Right ventricle myocardium superior (tissue), 1 donor: ENCODE results near the gene SF3A1. TPM values are rescaled to one million over a fixed set of nuclear protein-coding genes. Genes with fewer than 3 reads are reported as not detected.
"Not testable (repeated sequence)": the region's sequence is repeated elsewhere in the genome, so short reads cannot be mapped to it uniquely, and the experiment has no call there.

ENCODE experiments used
- ATAC-seq: fragments of 200-7000 bp; cut with Tn5 transposase; one replicate; pipeline ENCODE4 v1.9.1; 2020; ENCODE audit warnings: mild to moderate bottlenecking; ENCODE audit not compliant: poor library complexity
- DNase-seq: peaks from one replicate; pipeline ENCODE4 v3.0.0-alpha.2; 2020
- intact Hi-C: fragments of 100-400 bp; cut with DNase I; formaldehyde crosslinking; loops from one replicate; pipeline ENCODE4 v1.11.2; 2022
- total RNA-seq: library from RNA; stranded (reverse); fragmentation: NEBNext Ultra II Directional; extraction: Animal tissue kit (Norgen Biotek cat#: 25700); gene quantifications from one replicate; pipeline ENCODE4 v1.2.1, GENCODE V29; 2021
- donor health status: DM: no; HTN: yes; CAD: no; lungs with severe emphysema.

The SF3A1 gene
- total RNA-seq, 1 donor from 2014 or later: 87.7 TPM

DNA sequence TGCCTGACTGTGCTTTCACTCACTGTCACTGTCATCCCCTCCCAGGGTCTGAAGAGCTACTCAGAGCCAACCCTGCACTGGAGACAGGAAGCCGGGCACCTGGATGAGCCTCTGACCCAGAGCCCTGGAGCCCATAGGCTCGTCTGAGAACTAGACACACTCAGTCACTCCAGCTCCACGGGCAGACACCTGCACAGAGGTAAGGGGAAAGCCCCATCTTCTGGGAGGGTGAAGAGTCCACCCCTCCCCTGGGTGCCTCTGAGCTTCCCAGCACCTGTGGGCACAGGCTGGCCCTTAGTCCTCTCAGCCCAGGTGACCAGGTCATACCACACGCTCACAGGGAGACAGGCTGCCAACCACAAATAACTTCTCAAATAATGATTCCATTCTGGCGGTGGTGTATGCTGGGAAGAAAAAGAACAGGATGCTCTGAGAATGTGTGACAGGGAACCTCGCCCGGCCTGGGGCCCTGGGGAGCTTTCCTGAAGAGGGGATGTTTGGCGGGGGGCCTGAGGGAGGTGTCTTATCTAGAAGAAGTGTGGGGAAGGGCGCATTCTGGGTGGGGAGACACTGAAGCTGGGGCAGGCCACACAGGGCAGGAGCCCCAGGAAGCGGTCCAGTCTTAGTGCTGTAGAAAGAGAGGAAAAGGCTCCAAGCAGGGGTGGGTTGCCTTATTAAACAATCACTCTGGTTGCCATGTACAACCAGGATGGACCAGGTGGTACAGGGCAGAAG lies 5.4 kb upstream of the SF3A1 start:
- no peak for ATAC-seq
- intact Hi-C loops: no loop called here
- DNase-seq: no peak

DNA sequence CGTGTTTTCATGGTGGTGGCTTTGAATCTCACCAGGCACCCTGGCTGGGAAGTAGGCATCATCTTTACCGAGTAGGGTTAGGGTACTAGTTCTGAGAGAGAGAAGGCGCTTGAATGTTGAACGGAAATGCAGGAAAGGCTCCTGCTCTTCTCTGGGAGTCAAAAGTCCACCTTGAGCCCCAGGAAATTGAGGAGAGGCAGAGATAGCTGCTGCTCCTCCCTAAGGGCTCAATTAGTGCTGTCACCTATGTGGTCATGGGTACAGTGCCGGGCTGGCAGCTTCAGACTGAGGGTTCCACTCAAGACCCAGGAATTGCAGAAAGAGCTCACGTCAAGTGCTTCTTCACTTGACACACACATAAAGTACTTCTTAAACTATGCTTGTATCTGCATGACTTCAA lies 1.8 kb upstream of the SF3A1 start:
- ATAC-seq (no peak), DNase-seq (no peak)
- intact Hi-C loops: no loop called here

DNA sequence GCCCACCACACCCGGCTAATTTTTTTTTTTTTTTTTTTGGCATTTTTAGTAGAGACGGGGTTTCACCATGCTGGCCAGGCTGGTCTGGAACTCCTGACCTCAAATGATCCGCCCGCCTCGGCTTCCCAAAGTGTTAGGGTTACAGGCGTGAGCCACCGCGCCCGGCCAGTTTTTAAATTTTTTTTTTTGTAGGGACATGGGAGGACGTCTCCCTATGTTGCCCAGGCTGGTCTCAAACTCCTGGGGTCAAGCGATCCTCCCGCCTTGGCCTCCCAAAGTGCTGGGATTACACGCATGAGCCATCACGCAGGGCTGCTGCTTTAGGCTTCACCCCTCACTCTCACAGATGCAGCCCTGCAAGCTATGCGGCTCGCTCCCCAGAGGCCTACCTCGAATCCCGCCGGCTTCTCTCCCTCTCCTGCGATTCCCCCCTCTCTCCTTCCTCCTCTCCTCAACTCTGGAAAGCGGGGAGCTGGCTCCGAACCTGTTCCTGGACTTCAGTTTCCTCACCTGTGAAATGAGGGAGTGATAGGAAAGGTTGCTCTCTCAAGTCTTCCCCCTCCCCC lies 1.0 kb upstream of the SF3A1 start:
- ATAC-seq (no peak), DNase-seq (no peak)
- intact Hi-C loops: no loop called here

DNA sequence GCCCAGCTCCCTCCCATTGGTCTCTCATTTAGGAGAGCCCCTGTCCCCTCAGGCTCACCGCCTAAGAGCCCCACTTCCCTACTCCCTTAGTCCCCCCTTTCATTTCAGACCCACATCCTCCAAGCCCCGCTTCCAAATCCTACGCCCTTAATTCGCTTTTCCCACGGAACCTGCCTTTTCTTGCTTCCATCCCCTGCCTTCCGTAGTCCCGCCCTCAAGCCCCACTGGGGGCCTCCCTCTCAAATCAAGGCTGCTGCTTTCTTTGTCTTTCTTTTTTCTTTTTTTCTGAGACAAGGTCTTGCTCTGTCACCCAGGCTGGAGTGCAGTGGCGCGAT lies 509 bp upstream of the SF3A1 start:
- intact Hi-C loops: no loop called here
- no peak for DNase-seq
- peak; percentile 2 for ATAC-seq

DNA sequence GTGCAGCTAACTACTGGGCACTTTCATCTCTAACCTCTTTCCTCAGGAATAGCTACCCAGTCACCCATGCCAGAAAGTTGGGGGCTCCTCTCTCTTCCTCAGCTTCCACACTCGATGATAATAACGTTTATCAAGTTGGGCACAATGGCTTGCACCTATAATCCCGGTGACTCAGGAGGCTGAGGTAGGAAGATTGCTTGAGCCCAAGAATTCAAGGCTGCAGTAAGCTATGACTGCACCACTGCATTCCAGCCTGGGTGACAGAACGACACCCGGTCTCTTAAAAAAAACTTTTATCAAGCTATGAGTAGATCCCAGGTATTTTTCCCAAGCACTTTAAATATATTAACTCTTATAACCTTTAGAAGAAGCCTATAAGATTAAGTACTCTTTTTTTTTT lies 2.0 kb downstream of the SF3A1 start:
- no peak for ATAC-seq
- intact Hi-C loops: no loop called here
- no peak for DNase-seq

DNA sequence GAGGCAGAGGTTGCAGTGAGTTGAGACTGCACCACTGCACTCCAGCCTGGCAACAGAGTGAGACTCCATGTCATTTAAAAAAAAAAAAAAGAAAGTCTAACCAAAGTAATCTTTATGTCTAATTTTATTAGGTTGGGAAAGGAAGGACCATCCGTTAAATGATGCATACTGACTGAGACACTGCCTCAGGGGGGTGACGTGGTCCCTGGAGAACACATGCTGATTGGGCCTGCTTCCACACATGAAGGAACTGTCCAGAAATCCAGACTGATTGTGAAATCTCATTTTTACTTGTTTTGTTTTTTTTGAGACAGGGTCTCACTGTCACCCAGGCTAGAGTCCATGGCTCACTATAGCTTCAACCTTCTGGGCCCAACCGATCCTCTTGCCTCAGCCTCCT lies 5.5 kb downstream of the SF3A1 start:
- intact Hi-C loops: no loop called here
- DNase-seq: no peak
- ATAC-seq: no peak

DNA sequence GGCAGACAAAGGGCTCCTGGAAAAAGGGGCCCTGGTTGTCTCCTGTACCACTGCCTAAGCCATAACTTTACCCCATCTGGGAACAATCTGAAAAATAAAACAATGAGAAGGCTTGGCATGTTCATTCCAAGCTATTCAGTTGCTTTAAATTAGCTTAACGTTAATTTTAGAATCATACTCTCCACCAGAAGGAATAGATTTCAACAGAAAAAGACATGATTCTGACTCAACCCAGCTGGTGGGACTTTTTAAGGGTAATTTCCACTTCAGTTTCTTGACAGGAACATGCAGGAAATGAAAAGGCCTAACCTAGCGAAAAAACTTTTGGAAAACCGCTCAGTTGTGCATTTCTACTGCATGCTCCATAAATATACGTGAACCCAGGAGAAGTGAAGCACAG lies 7.9 kb downstream of the SF3A1 start:
- DNase-seq (no peak), ATAC-seq (no peak)
- intact Hi-C loops: no loop called here

DNA sequence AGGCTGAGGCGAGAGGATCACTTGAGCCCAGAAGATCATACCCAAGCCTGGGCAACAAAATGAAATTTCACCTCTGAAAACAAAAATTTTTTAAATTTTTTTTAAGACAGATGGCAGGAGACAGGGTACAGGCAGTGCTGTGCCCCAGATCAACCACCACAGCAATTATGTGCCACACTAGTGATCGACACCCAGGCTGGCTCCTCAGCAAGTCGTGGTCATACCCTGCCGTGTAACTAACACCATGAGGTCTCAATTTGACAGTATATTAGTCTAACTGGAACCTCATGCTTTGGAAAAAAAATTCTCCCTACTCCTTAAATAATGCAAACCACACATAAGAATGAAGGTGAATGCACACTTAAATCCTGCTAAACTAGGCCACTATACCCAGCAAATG lies 8.3 kb downstream of the SF3A1 start:
- no peak for DNase-seq
- intact Hi-C loops: no loop called here
- ATAC-seq: no peak

DNA sequence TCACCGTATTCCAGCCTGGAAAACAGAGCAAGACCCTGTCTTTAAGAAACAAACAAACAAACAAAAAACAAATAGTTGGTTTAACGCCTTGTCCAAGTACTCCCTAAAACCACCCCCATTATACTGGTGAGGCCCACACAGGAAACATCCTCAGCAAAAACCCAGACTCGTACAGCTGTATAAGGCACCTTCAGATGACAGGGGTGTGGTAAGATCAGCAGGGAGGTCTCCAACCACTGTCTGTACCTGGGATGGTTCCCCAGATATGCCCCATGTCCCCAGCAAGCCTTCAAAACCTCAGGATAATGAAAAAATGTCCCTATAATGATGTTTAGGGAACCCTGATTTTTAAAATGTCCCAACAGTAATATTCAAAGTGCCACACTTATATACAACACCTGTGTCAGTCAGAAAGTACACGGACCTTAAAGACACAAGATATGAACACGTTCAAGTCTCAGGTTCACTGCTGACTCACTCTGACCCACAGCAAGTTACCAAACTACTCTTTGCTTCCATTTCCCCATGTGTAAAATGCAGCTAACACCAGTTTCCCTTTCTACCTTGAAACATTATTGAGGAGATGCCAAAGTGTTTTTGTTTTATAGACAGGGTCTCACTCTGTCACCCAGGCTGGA lies 9.3 kb downstream of the SF3A1 start:
- ATAC-seq: no peak
- intact Hi-C loops: no loop called here

DNA sequence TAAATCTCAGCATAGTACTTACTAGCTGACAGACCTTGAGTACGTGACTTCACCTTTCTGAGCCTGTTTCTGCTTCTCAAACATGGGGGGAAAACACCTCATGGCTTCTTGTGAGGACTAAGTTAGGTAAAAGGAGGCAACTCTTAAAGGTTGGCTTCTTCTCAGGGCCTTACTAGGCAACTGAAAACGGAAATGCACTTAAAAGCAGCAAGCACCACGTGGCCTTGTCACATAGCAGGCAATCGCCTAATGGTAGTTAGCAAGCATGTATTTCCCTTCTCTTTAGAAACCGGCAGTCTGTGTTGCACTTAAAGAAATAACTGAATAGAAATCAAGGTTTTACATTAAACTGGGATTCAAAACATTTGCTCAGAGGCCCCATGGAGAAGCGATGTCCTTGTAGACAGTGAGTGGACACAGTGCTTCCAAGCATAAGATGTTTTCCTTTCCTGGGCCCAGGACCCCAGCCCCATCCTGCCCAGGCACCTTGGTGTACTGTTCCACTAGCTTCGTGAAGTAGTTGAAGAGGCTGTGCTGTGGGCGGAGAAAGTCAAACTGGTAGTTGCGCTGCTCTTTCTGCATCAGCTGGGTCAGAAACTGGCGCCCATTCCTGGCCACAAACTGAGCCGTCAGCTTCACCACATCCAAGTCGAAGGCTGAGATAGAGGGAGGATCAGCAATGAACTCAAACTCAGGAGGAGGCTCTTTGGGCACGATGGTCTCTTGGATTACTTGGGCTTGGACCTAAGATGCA lies 12.1 kb downstream of the SF3A1 start:
- intact Hi-C loops: no loop called here
- no peak for DNase-seq
- no peak for ATAC-seq

More for the DNA sequence above, 9.3 kb downstream of the SF3A1 start:
- DNase-seq: no peak

DNA sequence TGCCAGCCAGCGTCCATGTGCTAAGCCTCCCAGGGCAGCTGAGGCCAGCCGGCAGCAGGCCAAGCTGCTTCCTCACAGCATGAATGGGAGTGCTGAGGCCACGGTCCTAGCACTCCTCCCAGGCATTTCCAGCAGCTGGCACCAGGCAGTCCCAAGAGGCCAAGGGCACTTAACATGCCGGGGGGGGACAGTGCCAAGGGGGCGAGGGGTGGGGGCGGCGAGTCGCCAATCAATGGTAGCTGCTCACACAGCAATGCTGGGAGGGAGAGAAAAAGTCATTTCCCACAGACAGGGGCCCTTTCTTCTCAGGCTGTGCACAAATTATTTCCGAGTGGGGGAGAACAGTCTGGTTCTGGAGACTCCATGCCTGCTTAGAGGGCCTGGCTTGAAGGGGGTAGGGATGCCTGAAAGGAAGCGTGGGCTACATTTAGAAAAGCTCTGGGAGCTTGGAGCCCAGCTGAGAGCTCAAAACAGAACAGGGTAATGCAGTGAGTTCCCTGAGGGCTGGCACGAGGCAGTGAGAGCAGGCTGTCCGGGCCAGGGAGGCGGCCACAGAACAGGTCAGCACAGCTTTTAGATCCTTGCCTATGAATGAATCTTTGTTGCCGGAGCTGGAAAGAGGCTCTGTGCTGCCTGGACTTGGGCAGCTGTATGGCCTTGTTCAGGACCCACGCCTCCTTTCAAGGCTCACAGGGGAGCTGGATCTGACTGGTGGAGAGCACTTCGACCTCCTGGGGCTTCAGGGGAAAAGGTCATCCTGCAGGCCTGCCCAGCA lies 15.6 kb downstream of the SF3A1 start:
- DNase-seq (peak; percentile 90), ATAC-seq (peak; percentile 90)
- intact Hi-C loops: no loop called here

DNA sequence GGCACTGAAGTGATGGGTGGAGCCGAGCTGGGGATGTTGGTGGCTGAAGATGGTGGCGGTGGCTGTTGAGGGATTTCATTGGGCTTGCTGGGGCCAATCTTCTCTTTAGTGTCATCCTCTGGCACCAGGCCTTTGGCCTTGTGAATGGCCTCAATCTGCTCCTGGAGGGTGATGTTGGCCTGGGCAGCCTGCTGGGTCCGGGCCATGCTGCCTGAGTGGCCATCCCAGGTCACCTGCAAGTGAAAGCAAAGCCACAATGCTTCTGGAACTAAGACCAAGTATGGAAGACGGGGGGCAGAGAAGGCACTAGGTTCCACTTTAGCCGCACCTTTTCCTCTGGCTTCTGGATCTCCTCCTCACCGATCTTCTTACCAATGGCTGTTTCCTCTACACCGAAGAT lies 17.9 kb downstream of the SF3A1 start:
- intact Hi-C loops: no loop called here
- ATAC-seq: no peak

DNA sequence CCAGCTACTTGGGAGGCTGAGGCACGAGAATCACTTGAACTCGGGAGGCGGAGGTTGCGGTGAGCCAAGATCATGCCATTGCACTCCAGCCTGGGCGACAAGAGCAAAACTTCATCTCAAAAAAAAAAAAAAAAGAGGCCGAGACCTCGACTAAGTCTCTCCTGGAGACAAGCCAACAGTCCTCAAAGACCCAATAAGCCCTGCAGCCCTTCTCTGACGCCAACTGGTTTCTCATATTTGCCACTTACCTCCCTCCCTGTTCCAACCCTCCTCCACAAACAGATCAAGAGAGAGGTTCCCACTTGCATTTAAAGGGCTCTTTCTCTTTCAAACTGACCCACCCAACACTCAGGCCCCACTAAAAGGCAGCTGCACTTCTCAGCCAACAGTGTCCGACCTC lies 18.4 kb downstream of the SF3A1 start:
- ATAC-seq, intact Hi-C loops, DNase-seq: not testable (repeated sequence)

More for the DNA sequence above, 17.9 kb downstream of the SF3A1 start:
- no peak for DNase-seq

DNA sequence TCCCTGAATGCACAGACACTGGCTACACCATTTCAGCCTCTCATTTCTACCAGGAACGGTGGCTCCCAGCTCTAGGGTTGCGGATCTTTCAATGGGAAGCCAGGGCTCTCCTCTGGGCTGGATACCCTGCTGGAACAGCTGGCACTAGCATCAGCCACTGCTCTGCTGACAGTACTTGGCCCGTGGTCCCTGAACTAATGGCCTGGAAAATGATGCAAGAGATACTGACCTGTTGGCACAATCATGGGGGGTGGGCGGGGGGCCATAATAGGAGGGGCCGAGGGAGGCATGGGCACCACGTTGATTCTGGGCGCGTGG lies 19.3 kb downstream of the SF3A1 start:
- DNase-seq: no peak
- ATAC-seq: peak; percentile 9
- intact Hi-C loops: no loop called here

DNA sequence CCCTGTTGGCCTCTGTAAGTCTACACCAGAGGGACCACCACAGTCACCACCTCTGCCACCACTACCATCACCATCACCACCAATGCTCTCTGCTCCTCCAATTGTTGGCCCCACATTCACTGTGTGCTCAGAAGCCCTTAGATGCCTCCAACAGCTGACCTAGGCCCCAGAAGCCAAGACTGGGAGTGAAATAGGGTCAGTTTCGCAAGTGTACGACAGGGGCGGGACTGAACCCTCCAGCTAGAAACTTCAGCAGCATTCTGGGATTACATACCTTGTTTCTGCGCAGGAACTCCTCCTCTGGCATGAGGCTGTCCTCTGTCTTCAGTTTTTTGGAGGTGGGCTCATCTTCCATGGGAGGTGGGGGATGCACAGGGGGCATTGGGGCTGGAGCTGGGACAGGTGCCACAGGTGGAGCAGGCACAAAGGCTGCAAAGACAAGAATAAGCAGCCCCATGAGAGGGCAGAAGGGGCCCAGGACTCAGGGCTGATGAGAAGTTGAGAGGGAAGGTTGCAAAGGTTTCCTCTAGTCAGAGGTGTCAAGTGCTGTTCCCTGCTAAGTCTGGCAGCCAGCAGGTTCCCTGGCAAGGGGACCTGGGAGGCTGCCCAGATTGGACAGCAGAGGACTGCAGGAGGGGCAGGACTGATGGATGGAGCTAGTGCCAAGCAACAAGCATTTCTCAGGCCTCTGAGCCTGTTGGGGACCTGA lies 19.8 kb downstream of the SF3A1 start:
- ATAC-seq (peak; percentile 83), DNase-seq (peak; percentile 77)
- intact Hi-C loops: no loop called here

DNA sequence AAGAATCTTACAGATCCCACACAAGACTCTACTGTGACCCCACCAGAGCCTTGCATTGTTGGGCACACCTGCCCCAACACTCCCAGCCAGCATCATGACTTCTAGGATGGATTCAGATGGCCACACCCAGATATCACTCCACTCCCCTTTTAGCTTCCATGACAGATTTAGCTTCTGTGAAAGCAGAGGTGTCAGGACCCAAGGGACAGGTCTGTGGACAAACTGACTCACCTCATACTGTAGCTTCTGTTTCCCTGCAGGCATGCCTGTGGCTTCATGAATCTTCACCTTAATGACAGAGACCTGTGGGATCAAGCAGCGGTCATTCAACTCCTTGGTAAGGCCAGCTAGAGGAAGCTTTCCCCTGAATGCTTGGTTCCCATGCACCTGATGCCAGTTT lies 21.5 kb downstream of the SF3A1 start:
- intact Hi-C loops: no loop called here
- no peak for ATAC-seq
- no peak for DNase-seq

DNA sequence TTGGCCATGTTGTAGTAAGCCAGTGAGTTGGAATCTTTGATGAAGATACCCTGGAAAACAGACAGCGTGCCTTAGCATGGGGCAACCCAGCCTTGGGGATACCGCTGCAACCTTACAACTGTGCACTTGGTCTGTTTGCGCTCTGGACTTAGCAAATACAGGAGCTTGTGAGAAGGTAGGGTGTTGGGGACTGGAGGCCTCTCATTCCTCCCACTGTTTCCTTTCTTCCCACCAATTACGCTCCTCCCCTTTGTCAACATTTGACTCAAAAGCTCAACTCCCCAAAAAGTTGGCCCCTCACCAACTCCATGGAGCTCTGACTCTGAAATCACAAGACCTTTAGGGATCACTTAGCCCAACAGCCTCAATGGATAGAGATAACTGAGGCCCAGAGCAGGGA lies 22.0 kb downstream of the SF3A1 start:
- intact Hi-C loops: no loop called here
- ATAC-seq (no peak), DNase-seq (no peak)

DNA sequence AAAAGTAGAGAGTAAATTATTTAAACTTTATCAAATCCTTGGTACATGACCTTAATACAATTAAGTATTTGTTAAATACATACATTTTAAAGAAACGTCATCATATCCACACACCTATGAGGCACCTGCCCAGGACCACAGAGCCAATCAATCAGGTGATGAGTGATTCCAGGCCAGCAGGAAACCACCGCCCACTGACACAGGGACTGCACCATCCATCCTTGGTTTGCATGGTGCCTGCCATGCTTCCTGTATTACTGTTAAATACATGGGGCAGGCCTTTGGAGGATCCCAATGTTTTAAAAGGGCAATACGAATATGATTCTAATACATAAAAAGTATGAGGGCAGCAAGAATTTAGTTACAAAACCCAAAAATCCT lies 23.0 kb downstream of the SF3A1 start:
- ATAC-seq: no peak
- intact Hi-C loops: no loop called here
- no peak for DNase-seq
